Left lobe of liver (tissue), 2 donors: ENCODE data around the gene BHMT2. TPM values are rescaled to one million over a fixed set of nuclear protein-coding genes. Genes with fewer than 3 reads are reported as not detected.

Source experiments
- ATAC-seq: fragments of 200-7000 bp; cut with Tn5 transposase; one replicate; pipeline ENCODE4 v1.9.1; 2020; ENCODE audit warnings: mild to moderate bottlenecking, moderate library complexity
- DNase-seq: peaks from one replicate; pipeline ENCODE4 v3.0.0-alpha.2; 2020; ENCODE audit warnings: low spot score
- total RNA-seq: library from RNA; stranded (reverse); gene quantifications from one replicate; pipeline ENCODE4 v1.2.1, GENCODE V29; 2021
- donor health status: DM: no; HTN: no; CAD: no; lungs with moderate emphysema.
- donor health status: DM: no; HTN: yes; CAD: no.

Gene BHMT2
- total RNA-seq, 1 donor from 2014 or later = 374 TPM

GRCh38 chr5:79059674-79060073, 9.9 kb upstream of the BHMT2 start:
- peak; percentile 16 for ATAC-seq

GRCh38 chr5:79062436-79062835, 7.1 kb upstream of the BHMT2 start:
- DNase-seq (no peak), ATAC-seq (peak; percentile 27)

More at GRCh38 chr5:79059674-79060073, 9.9 kb upstream of the BHMT2 start:
- no peak for DNase-seq

DNA sequence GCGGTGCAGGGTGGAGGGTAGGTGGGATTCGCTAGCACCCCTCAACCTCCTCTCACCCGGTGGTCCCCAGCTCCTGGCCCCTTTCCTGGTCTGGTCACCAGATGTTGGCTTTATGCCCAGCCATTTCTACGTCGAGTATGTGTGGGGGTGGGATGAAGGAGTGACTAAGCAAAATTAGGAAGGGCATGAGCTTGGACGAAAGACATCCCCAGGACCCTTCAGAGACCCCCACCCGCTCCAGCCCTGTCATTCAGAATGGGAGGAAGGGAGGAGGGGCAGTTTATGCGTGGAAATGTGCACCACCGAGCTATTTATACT, 742 bp downstream of the BHMT2 start:
- ATAC-seq = peak; percentile 57
- DNase-seq = peak; percentile 77

DNA sequence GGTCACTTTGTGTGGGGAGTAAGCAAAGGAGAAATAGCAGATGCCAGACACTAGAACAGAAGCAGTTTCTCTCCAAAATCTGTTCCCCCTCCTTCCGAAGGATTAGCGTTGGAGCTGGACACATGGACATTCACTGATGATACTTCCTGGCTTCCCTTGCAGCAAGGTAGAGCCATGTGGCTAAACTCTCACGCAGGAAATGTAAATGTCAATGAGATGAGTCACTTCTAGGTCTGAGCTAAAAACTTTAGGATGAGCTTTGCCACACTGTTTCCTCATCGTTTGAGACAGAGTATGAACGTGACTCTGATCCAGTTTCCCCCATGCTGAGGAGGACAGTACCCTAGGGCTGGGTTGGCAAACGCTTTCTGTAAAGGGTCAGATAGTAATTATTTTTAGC, 5.1 kb downstream of the BHMT2 start:
- no peak for DNase-seq
- no peak for ATAC-seq

GRCh38 chr5:79075646-79076426, 6.3 kb downstream of the BHMT2 start:
- DNase-seq (peak; percentile 75), ATAC-seq (peak; percentile 69)

- DNase-seq (no peak), ATAC-seq (no peak)
These were observed 7.3 kb downstream of the BHMT2 start for GRCh38 chr5:79076819-79077218.

DNA sequence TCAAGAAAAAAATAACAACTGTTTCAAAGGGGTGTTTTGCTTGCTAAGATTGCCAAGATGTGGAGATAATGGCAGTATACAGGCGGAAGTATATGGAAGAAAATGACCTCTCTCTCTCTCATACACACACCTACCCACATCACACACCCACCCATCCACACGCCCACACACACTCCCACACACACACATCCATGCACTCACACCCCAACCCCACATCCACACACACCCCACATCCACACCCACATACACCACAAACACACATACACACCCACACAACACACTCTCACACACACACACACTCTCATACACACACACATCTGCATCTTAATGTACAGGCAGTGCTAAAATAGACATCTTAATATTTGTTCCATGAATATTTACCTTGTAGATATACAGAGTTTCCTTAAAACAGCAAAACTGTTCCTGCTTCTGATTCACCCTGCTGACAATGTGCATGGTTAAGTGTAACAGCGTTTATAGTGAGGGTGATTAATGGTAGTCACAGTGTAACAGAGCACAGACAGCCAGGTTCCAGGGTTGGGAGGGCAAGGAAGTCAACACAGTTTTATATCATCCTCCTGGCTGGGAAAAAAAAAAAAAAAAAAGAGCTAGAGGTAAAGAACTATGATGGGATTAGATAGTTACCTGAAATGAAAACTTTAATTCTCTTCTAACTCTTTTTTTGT, 8.3 kb downstream of the BHMT2 start:
- ATAC-seq (no peak), DNase-seq (no peak)

- DNase-seq (no peak), ATAC-seq (peak; percentile 41)
These were observed 11.2 kb downstream of the BHMT2 start for GRCh38 chr5:79080804-79081203.

GRCh38 chr5:79081779-79082178, 12.2 kb downstream of the BHMT2 start:
- ATAC-seq (peak; percentile 83), DNase-seq (peak; percentile 90)

GRCh38 chr5:79086116-79086515, 16.5 kb downstream of the BHMT2 start:
- DNase-seq = no peak
- no peak for ATAC-seq

GRCh38 chr5:79088507-79088906, 18.9 kb downstream of the BHMT2 start:
- DNase-seq = no peak
- ATAC-seq = peak; percentile 4

- DNase-seq (no peak), ATAC-seq (peak; percentile 66)
These were observed 21.5 kb downstream of the BHMT2 start for GRCh38 chr5:79091064-79091463.

DNA sequence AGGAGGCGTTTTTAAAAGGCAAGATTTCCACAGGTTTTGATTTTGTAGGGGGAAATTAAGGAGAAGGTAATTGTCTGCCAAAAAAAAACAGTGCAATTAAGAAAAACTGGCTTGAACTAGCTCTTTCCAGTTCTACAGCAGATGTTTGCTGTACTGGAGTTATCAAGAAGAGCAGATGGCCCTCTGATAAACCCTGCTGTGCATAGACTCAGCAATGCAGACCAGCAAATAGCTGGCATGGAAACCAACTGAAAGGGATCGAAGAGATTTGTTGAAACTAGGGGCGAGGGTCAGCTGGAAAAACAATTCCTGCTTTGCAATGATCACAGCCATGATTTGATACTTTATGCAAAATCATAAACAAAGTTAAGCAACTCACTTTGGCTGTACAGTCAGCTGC, 24.2 kb downstream of the BHMT2 start:
- DNase-seq (peak; percentile 86), ATAC-seq (peak; percentile 83)

- no peak for DNase-seq
- no peak for ATAC-seq
These were observed 36.3 kb downstream of the BHMT2 start for GRCh38 chr5:79105868-79106267.

- ATAC-seq (no peak), DNase-seq (no peak)
These were observed 37.6 kb downstream of the BHMT2 start for GRCh38 chr5:79107020-79107796.

GRCh38 chr5:79108086-79108485, 38.5 kb downstream of the BHMT2 start:
- ATAC-seq (no peak), DNase-seq (no peak)

DNA sequence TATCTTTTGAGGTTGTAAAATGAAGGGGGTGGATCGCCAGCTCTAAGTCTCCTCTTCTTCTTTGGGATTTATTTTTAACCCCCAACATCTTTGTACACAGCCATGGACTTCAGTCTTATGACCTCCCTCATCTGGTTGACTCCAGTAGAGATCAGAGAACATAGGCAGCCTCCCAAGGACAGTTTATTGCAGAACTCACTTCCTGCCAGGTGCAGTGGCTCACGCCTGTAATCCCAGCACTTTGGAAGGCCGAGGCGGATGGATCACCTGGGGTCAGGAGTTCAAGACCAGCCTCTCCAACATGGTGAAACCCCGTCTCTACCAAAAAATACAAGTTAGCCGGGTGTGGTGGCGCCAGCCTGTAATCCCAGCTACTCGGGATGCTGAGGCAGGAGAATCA, 39.2 kb downstream of the BHMT2 start:
- peak; percentile 70 for DNase-seq
- ATAC-seq = peak; percentile 3

DNA sequence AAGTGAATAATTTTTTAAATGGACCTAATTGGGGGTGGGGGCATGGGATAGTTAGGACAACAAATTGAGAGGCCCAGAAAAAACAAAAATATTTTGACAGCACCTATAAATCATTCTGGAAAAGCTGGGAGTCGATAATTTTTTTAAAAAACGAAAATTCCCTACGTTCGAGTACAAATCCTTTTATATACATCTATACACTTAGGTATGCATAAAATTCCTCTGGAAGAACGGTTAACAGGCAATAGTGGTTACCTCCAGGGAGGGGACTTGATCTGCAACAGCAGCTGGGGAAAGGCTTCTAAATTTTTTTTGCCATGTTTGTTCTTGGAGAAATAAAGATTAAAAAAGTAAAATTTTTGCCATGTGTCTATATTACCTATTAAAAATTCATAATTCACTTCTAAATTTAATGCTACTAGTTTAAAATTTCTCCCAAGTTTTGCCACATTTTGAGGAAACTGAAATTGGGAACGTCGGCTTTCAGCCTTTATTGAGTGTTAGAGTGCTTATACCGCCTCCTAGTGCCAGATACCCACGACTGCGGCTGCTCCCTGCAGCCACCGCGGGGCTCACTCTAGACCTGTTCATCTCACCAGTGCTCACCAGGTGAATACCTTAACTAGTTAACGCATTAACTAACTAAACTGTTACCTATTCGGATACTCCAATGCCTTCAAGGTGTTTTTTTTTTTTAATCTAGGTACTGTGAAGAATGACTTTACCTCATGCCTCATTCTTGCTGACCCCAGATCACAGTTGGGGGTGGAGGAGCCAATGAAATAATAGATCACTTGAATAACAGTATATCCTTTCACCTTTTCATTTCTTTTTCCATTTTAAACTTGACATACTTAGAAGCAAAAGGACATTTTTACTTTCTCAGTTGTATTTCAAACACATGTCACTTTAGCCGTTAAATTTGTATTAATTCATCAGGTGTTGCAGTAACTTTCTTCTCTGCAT, 40.2 kb downstream of the BHMT2 start:
- ATAC-seq (peak; percentile 45), DNase-seq (peak; percentile 76)

DNA sequence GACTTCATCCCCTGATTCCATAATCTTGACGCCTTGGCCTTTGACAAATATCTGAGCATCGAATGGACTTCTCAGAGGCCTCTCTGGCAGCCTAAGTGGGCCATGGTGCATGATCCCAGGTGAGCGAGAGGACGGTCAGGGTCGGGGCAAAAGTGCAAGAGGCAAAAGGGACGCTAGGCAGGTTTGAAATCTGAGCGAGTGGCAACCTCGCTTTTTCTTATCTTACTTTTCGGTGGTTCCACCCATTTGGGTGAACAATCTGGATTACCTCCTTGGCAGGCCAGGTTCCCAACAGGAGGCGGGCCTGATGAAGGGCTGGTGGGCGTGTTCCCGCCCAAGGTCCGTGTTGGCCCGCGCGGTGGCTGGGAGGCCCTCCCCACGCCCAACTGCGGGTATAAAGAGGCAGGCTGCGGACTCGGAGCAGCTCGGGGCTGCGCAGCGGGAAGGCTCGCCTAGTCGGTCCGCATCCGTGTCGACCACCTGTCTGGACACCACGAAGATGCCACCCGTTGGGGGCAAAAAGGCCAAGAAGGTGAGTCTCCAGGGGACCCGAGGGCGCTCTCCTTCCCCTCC, 41.9 kb downstream of the BHMT2 start, which contains the start of gene BHMT:
TSS of gene BHMT (plus strand) at position 423 of the 573 bp plus-strand sequence. CDS start at position 500, 77 bp downstream.
- peak; percentile 74 for ATAC-seq
- peak; percentile 97 for DNase-seq
